Liver (tissue), 9 donors: ENCODE data around the gene VSTM2L. TPM values are rescaled to one million over a fixed set of nuclear protein-coding genes. Genes with fewer than 3 reads are reported as not detected.

Source experiments
- DNase-seq: peaks from one replicate; pipeline ENCODE4 v3.0.0-alpha.2; 2017; ENCODE audit warnings: low spot score
- H3K27ac ChIP-seq, 2 donors: one replicate each; pipeline ENCODE4 v1.7.0; 2013; ENCODE audit warnings: inconsistent platforms in 2 of 2, low read length in 2 of 2, control low read depth in 1 of 2, low read depth in 1 of 2, mild to moderate bottlenecking in 1 of 2
- H3K27me3 ChIP-seq, 4 donors: one replicate each; pipeline versions ENCODE4 v1.6.1 to v1.7.0; 2013; ENCODE audit warnings: low read length in 3 of 4, inconsistent platforms in 1 of 4, mild to moderate bottlenecking in 1 of 4, moderate library complexity in 1 of 4; ENCODE audit not compliant: control insufficient read depth in 4 of 4, insufficient read depth in 4 of 4
- H3K36me3 ChIP-seq, 4 donors: one replicate each; pipeline versions ENCODE4 v1.6.1 to v1.7.0; 2013; ENCODE audit warnings: low read length in 3 of 4, mild to moderate bottlenecking in 3 of 4, low read depth in 1 of 4, moderate library complexity in 1 of 4; ENCODE audit not compliant: control insufficient read depth in 4 of 4, insufficient read depth in 3 of 4
- H3K4me1 ChIP-seq, 4 donors: one replicate each; pipeline versions ENCODE4 v1.6.1 to v1.7.0; 2013; ENCODE audit warnings: low read length in 3 of 4, mild to moderate bottlenecking in 3 of 4, moderate library complexity in 1 of 4; ENCODE audit not compliant: control insufficient read depth in 4 of 4, insufficient read depth in 4 of 4
- H3K4me3 ChIP-seq, 3 donors: one replicate each; pipeline versions ENCODE4 v1.6.1 to v1.7.0; 2013; ENCODE audit warnings: low read length in 3 of 3, control low read depth in 1 of 3, low read depth in 1 of 3, mild to moderate bottlenecking in 1 of 3
- H3K9ac ChIP-seq, 2 donors: one replicate each; pipeline ENCODE4 v1.7.0; 2013; ENCODE audit warnings: low read length in 2 of 2, mild to moderate bottlenecking in 2 of 2, moderate library complexity in 2 of 2, control low read depth in 1 of 2, low read depth in 1 of 2
- H3K9me3 ChIP-seq, 4 donors: one replicate each; pipeline versions ENCODE4 v1.6.1 to v1.7.0; 2013; ENCODE audit warnings: low read length in 3 of 4; ENCODE audit not compliant: control insufficient read depth in 4 of 4
- CTCF ChIP-seq: fragments of 150-350 bp; IDR thresholded peaks from 2 replicates; pipeline ENCODE4 v1.5.1; 2017; ENCODE audit warnings: improper control_type of control experiment, low read depth, low read length; ENCODE audit not compliant: missing input control
- EGR1 ChIP-seq, 2 donors: IDR thresholded peaks; 2 replicates each; pipeline ENCODE4 v1.6.1; 2016 to 2018; ENCODE audit warnings: antibody characterized with exemption in 2 of 2, low read depth in 2 of 2
- FOXA1 ChIP-seq: IDR thresholded peaks from 2 replicates; pipeline ENCODE4 v1.6.1; 2016; ENCODE audit warnings: antibody characterized with exemption
- FOXA2 ChIP-seq: IDR thresholded peaks from 2 replicates; pipeline ENCODE4 v1.6.1; 2016; ENCODE audit warnings: antibody characterized with exemption
- GABPA ChIP-seq, 2 donors: IDR thresholded peaks in 1 of 2; conservative IDR thresholded peaks in 1 of 2; 2 replicates each; pipeline ENCODE4 v1.6.1; 2016; ENCODE audit warnings: antibody characterized with exemption in 2 of 2, mild to moderate bottlenecking in 1 of 2, moderate library complexity in 1 of 2
- HNF4A ChIP-seq, 2 donors: conservative IDR thresholded peaks; 2 replicates each; pipeline ENCODE4 v1.6.1; 2016; ENCODE audit warnings: antibody characterized with exemption in 2 of 2, mild to moderate bottlenecking in 2 of 2
- HNF4G ChIP-seq: IDR thresholded peaks from 2 replicates; pipeline ENCODE4 v1.6.1; 2016; ENCODE audit warnings: antibody characterized with exemption
- JUND ChIP-seq, 2 donors: IDR thresholded peaks; 2 replicates each; pipeline ENCODE4 v1.6.1; 2016; ENCODE audit warnings: antibody characterized with exemption in 2 of 2
- NR2F2 ChIP-seq: IDR thresholded peaks from 2 replicates; pipeline ENCODE4 v1.6.1; 2016; ENCODE audit warnings: antibody characterized with exemption
- RAD21 ChIP-seq, 2 donors: IDR thresholded peaks; 2 replicates each; pipeline ENCODE4 v1.6.1; 2016; ENCODE audit warnings: antibody characterized with exemption in 2 of 2, mild to moderate bottlenecking in 2 of 2
- REST ChIP-seq: IDR thresholded peaks from 2 replicates; pipeline ENCODE4 v1.6.1; 2016; ENCODE audit warnings: antibody characterized with exemption, mild to moderate bottlenecking
- RXRA ChIP-seq, 2 donors: IDR thresholded peaks; 2 replicates each; pipeline ENCODE4 v1.6.1; 2017 to 2018; ENCODE audit warnings: antibody characterized with exemption in 2 of 2, mild to moderate bottlenecking in 1 of 2
- SP1 ChIP-seq: IDR thresholded peaks from 2 replicates; pipeline ENCODE4 v1.6.1; 2018; ENCODE audit warnings: antibody characterized with exemption, mild to moderate bottlenecking
- TAF1 ChIP-seq: conservative IDR thresholded peaks from 2 replicates; pipeline ENCODE4 v1.6.1; 2016; ENCODE audit warnings: antibody characterized with exemption, mild to moderate bottlenecking
- YY1 ChIP-seq: IDR thresholded peaks from 2 replicates; pipeline ENCODE4 v1.6.1; 2016; ENCODE audit warnings: antibody characterized with exemption, mild to moderate bottlenecking
- WGBS: extraction: QIAGEN DNeasy Blood & Tissue Kit; methylation state at CpG from one replicate; pipeline ENCODE4 v1.1.7; 2013; 5-methylcytosine and 5-hydroxymethylcytosine counted together
- polyA plus RNA-seq, 2 donors: library from polyadenylated mRNA; stranded (reverse) in 1 of 2; unstranded in 1 of 2; fragments of 200-250 nt in 1 of 2; fragments of >200 nt in 1 of 2; fragmentation: Nextera tagmentation in 1 of 2; extraction: Ambion mirVana in 1 of 2; gene quantifications; one replicate each; pipeline versions ENCODE4 v1.2.1 to v1.2.3, GENCODE V29; 2013 to 2015
- total RNA-seq, 2 donors: library from RNA; depleted of rRNA; stranded (reverse); fragments of >200 nt; gene quantifications; one replicate each; pipeline ENCODE4 v1.2.3, GENCODE V29; 2014
- TF ChIP-seq, protein P1 (sequence below): IDR thresholded peaks from 2 replicates; pipeline ENCODE4 v1.6.1; 2016; ENCODE audit warnings: antibody characterized with exemption
- TF ChIP-seq, protein P2 (sequence below): IDR thresholded peaks from 2 replicates; pipeline ENCODE4 v1.6.1; 2016; ENCODE audit warnings: antibody characterized with exemption
- TF ChIP-seq, protein P3 (sequence below): IDR thresholded peaks from 2 replicates; pipeline ENCODE4 v1.6.1; 2016; ENCODE audit warnings: antibody characterized with exemption
- donor health status: healthy.
- donor health status: healthy.
- donor health status: healthy.
- donor health status: healthy.
- donor health status: healthy.

The VSTM2L gene
- total and polyA plus RNA-seq, 4 donors: 0.31 to 0.79 (median 0.56) TPM

DNA sequence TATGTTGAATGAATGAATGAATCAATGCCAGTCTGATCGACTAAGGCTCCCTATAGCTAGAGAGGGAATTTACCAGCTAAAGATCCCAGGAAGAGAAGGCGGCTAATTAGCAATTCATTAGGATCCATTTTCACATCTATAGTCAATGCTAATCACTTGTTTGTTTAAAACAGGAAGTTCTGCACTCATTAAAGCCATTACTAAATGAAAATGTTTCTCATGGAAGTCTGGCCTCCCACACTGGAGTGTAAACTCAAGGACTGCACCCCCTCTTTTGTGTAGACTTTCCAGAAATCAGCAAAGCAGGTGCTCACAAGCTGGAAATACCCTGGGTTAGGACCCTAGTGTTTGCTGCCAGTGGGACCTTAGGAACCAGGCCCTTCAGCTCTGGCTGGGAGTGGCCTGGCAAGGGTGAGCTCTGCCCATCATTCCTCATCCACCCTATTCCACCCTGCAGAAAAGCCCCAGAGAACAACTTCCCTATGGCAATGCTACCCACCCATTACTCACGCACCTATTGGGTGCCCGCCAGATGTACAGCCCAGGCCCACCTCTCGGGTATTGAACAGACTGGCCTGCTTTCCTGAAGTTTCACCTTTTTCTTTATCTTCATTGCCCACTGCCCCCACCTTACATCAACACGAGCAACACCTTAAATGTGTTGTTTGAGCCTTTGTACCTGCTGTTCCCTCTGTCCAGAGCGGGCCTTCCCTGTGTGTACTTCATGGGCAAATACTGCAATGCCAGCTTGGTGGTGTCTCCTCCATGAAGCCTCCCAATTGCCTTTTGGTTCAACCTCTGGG lies 69.5 kb downstream of the VSTM2L start (continued):
- no peak for TF ChIP-seq CTCF
- no peak for TF ChIP-seq HNF4G
- TF ChIP-seq, protein P1, sequence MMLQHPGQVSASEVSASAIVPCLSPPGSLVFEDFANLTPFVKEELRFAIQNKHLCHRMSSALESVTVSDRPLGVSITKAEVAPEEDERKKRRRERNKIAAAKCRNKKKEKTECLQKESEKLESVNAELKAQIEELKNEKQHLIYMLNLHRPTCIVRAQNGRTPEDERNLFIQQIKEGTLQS: no peak
- no peak for TF ChIP-seq RAD21 (IDR thresholded peaks at IDR 0.05)

GRCh38 chr20:37973059-37973910 lies 70.4 kb downstream of the VSTM2L start:
- DNase-seq: no peak
- no peaks in the 10 kb centered on the region for H3K36me3 ChIP-seq

More at GRCh38 chr20:37973059-37973910, 70.4 kb downstream of the VSTM2L start:
- Histone ChIP-seq H3K4me1 (no peaks in the 10 kb centered on the region), H3K27me3 (no peaks in the 10 kb centered on the region), H3K27ac (no peak overlapping the region), H3K4me3 (no peak overlapping the region), H3K9ac (no peak overlapping the region), H3K9me3 (no peaks in the 10 kb centered on the region)
- TF ChIP-seq, protein P2, sequence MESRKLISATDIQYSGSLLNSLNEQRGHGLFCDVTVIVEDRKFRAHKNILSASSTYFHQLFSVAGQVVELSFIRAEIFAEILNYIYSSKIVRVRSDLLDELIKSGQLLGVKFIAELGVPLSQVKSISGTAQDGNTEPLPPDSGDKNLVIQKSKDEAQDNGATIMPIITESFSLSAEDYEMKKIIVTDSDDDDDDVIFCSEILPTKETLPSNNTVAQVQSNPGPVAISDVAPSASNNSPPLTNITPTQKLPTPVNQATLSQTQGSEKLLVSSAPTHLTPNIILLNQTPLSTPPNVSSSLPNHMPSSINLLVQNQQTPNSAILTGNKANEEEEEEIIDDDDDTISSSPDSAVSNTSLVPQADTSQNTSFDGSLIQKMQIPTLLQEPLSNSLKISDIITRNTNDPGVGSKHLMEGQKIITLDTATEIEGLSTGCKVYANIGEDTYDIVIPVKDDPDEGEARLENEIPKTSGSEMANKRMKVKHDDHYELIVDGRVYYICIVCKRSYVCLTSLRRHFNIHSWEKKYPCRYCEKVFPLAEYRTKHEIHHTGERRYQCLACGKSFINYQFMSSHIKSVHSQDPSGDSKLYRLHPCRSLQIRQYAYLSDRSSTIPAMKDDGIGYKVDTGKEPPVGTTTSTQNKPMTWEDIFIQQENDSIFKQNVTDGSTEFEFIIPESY: no peak
- no peak for TF ChIP-seq FOXA2
- no peak for TF ChIP-seq CTCF
- no peak for TF ChIP-seq REST
- no peak for TF ChIP-seq SP1
- TF ChIP-seq FOXA1: no peak
- no peak for TF ChIP-seq TAF1
- TF ChIP-seq RAD21 (IDR thresholded peaks at IDR 0.05): no peak
- no peak for TF ChIP-seq JUND (IDR thresholded peaks at IDR 0.05)
- TF ChIP-seq EGR1 (IDR thresholded peaks at IDR 0.05; ENCODE audit: low read depth in 2 of 2): no peak
- TF ChIP-seq YY1: no peak
- TF ChIP-seq HNF4A (conservative IDR thresholded peaks at IDR 0.05): no peak
- TF ChIP-seq, protein P1: no peak
- TF ChIP-seq RXRA (IDR thresholded peaks at IDR 0.05): no peak
- TF ChIP-seq NR2F2: no peak
- TF ChIP-seq, protein P3, sequence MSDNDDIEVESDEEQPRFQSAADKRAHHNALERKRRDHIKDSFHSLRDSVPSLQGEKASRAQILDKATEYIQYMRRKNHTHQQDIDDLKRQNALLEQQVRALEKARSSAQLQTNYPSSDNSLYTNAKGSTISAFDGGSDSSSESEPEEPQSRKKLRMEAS: no peak
- no peak for TF ChIP-seq HNF4G
- TF ChIP-seq GABPA (IDR thresholded peaks at IDR 0.05 in 1 of 2, conservative IDR thresholded peaks at IDR 0.05 in 1 of 2): no peak
- 94% methylated on average over 12 of the region's 12 CpGs for WGBS
